Hepatocyte (in vitro differentiated cells): ENCODE results near the gene SYCE3.

Experiments
- CTCF ChIP-seq: fragments of 200-600 bp; sonication (generic); IDR thresholded peaks from 2 replicates; pipeline ENCODE4 v1.5.1; 2016; ENCODE audit warnings: antibody characterized with exemption, mild to moderate bottlenecking; ENCODE audit not compliant: poor library complexity
- EZH2 ChIP-seq: fragments of 200-600 bp; sonication (generic); IDR thresholded peaks from 2 replicates; pipeline ENCODE4 v1.6.1; 2016; ENCODE audit warnings: antibody characterized with exemption, mild to moderate bottlenecking, borderline replicate concordance

GRCh38 chr22:50537765-50538164 is 25.0 kb downstream of the SYCE3 start:
- TF ChIP-seq CTCF: no peak
- no peak for TF ChIP-seq EZH2
